ENCODE data around the gene BAZ2B. TPM values are rescaled to one million over a fixed set of nuclear protein-coding genes. Genes with fewer than 3 reads are reported as not detected.

BAZ2B gene
- total RNA-seq, 1 donor from 2014 or later, result 101 TPM

DNA sequence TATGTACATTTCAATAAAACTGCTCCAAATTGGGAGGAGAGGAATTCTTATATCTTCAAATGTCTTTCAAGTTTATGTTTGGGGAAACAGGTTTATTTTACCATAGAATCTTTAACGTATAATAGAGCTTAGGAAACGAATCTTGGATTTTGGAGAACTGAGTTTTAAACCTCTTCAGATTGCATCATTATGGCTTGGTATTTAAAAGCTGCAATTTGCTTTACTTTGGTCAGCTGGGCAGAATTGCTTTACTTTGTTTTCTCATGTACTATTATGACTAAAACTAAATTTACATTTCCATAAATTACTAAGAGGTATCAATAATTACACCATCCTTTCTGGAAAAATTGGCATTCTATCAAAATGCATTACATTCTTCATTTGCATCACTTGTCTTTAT is 54.6 kb downstream of the BAZ2B start:
- TF ChIP-seq EZH2phosphoT487 (IDR thresholded peaks at IDR 0.05) (no peak), EZH2 (IDR thresholded peaks at IDR 0.05) (no peak)
- TF ChIP-seq, protein P1, sequence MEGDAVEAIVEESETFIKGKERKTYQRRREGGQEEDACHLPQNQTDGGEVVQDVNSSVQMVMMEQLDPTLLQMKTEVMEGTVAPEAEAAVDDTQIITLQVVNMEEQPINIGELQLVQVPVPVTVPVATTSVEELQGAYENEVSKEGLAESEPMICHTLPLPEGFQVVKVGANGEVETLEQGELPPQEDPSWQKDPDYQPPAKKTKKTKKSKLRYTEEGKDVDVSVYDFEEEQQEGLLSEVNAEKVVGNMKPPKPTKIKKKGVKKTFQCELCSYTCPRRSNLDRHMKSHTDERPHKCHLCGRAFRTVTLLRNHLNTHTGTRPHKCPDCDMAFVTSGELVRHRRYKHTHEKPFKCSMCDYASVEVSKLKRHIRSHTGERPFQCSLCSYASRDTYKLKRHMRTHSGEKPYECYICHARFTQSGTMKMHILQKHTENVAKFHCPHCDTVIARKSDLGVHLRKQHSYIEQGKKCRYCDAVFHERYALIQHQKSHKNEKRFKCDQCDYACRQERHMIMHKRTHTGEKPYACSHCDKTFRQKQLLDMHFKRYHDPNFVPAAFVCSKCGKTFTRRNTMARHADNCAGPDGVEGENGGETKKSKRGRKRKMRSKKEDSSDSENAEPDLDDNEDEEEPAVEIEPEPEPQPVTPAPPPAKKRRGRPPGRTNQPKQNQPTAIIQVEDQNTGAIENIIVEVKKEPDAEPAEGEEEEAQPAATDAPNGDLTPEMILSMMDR (IDR thresholded peaks at IDR 0.05), result no peak
- no peak overlapping the region for H2AFZ ChIP-seq (replicated peaks)
- H4K20me1 ChIP-seq (ENCODE audit: low read depth), result peaks cover 11% of the 10 kb centered on the region
- Mint-ChIP-seq H3K27ac (no peak overlapping the region), H3K36me3 (peaks cover 32% of the 10 kb centered on the region), H3K9me3 (peaks cover 4% of the 10 kb centered on the region), H3K27me3 (ENCODE audit: insufficient read depth, low read depth) (peaks cover 2% of the 10 kb centered on the region), H3K4me3 (no peak overlapping the region), H3K4me1 (no peaks in the 10 kb centered on the region)
- H3K27ac ChIP-seq, result no peak overlapping the region
- H3K36me3 ChIP-seq, result no peaks in the 10 kb centered on the region
- no peaks in the 10 kb centered on the region for H3K4me1 ChIP-seq
- no peaks in the 10 kb centered on the region for H3K9me3 ChIP-seq (ENCODE audit: low read depth)
- H3F3A ChIP-seq (ENCODE audit: low read depth), result peaks cover 3% of the 10 kb centered on the region
- no peak for DNase-seq (ENCODE audit: low spot score)
- no peaks in the 10 kb centered on the region for H3K27me3 ChIP-seq
- peaks cover 94% of the 10 kb centered on the region for H3K79me2 ChIP-seq (ENCODE audit: low read depth)
- no peak overlapping the region for H3K4me3 ChIP-seq
- H3K4me2 ChIP-seq, result no peak overlapping the region
- H3K9ac ChIP-seq, result no peak overlapping the region

DNA sequence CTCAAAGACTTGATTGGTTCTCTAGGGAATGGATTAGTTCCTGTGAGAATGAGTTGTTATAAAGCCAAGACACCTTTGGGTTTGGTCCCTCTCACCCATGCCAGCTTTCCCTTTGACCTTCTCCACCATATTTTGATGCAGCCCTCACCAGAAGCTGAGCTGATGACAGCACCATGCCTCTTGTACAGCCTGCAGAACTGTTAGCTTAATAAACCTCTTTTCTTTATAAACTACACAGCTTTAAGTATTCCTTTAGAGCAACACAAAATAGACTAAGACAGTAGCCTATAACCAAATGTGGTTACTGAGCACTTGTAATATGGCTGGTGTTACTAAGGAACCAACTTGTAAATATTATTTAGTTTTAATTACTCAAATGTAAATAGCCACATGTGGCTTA is 55.1 kb downstream of the BAZ2B start:
- Histone ChIP-seq H4K20me1 (ENCODE audit: low read depth) (peaks cover 11% of the 10 kb centered on the region), H3F3A (ENCODE audit: low read depth) (peaks cover 3% of the 10 kb centered on the region), H3K4me2 (no peak overlapping the region), H3K9me3 (ENCODE audit: low read depth) (no peaks in the 10 kb centered on the region), H3K4me3 (no peak overlapping the region), H2AFZ (replicated peaks) (no peak overlapping the region), H3K79me2 (ENCODE audit: low read depth) (peaks cover 94% of the 10 kb centered on the region), H3K36me3 (no peaks in the 10 kb centered on the region), H3K4me1 (no peaks in the 10 kb centered on the region), H3K9ac (no peak overlapping the region), H3K27me3 (no peaks in the 10 kb centered on the region), H3K27ac (no peak overlapping the region)
- Mint-ChIP-seq H3K4me1 (no peaks in the 10 kb centered on the region), H3K9me3 (peaks cover 4% of the 10 kb centered on the region), H3K4me3 (no peak overlapping the region), H3K27me3 (ENCODE audit: insufficient read depth, low read depth) (peaks cover 2% of the 10 kb centered on the region), H3K36me3 (peaks cover 27% of the 10 kb centered on the region), H3K27ac (no peak overlapping the region)
- TF ChIP-seq, protein P1 (IDR thresholded peaks at IDR 0.05), result no peak
- no peak for TF ChIP-seq EZH2 (IDR thresholded peaks at IDR 0.05)
- no peak for TF ChIP-seq EZH2phosphoT487 (IDR thresholded peaks at IDR 0.05)
- DNase-seq (ENCODE audit: low spot score), result no peak

DNA sequence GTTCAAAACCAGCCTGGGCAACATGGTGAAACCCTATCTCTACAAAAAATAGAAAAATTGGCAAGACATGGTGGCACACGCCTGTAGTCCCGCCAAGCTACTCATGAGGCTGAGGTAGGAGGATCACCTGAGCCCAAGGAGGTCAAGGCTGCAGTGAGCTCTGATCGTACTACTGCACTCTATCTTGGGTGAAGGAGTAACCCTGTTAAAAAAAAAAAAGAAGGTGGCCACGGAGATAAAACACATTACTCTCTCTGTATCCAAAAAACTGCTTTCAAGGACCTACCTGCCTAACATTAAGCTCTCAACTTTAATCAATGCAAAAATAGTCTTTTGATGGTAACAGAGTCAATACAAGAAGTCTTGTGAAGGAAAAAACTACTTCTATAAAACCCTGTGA is 57.3 kb downstream of the BAZ2B start:
- H3K4me3 Mint-ChIP-seq, result no peak overlapping the region
- peaks cover 83% of the 10 kb centered on the region for H3K79me2 ChIP-seq (ENCODE audit: low read depth)

More for the DNA sequence above, 57.3 kb downstream of the BAZ2B start:
- H3K27me3 ChIP-seq, result no peaks in the 10 kb centered on the region
- H4K20me1 ChIP-seq (ENCODE audit: low read depth), result peaks cover 11% of the 10 kb centered on the region
- no peaks in the 10 kb centered on the region for H3K4me1 Mint-ChIP-seq
- H3K4me2 ChIP-seq, result no peak overlapping the region
- no peak overlapping the region for H3K9ac ChIP-seq
- H3F3A ChIP-seq (ENCODE audit: low read depth), result peaks cover 3% of the 10 kb centered on the region
- peaks cover 2% of the 10 kb centered on the region for H3K27me3 Mint-ChIP-seq (ENCODE audit: insufficient read depth, low read depth)
- H3K36me3 Mint-ChIP-seq, result peaks cover 14% of the 10 kb centered on the region
- peaks cover 2% of the 10 kb centered on the region for H3K9me3 Mint-ChIP-seq
- H3K4me3 ChIP-seq, result no peak overlapping the region
- no peaks in the 10 kb centered on the region for H3K9me3 ChIP-seq (ENCODE audit: low read depth)
- no peaks in the 10 kb centered on the region for H3K4me1 ChIP-seq
- no peak for DNase-seq (ENCODE audit: low spot score)
- no peaks in the 10 kb centered on the region for H3K36me3 ChIP-seq
- TF ChIP-seq, protein P1 (IDR thresholded peaks at IDR 0.05), result no peak
- no peak for TF ChIP-seq EZH2 (IDR thresholded peaks at IDR 0.05)
- TF ChIP-seq EZH2phosphoT487 (IDR thresholded peaks at IDR 0.05), result no peak
- H2AFZ ChIP-seq (replicated peaks), result no peak overlapping the region
- H3K27ac ChIP-seq, result no peak overlapping the region
- H3K27ac Mint-ChIP-seq, result no peak overlapping the region
